HG03354 (cell line): ENCODE results near the gene GPM6B.

ENCODE experiments used
- ATAC-seq: cut with Tn5 transposase; IDR thresholded peaks from one replicate; pipeline ENCODE4 v1.9.1; 2021; ENCODE audit warnings: mild to moderate bottlenecking; ENCODE audit not compliant: unreplicated experiment, poor library complexity, severe bottlenecking

Gene GPM6B

DNA sequence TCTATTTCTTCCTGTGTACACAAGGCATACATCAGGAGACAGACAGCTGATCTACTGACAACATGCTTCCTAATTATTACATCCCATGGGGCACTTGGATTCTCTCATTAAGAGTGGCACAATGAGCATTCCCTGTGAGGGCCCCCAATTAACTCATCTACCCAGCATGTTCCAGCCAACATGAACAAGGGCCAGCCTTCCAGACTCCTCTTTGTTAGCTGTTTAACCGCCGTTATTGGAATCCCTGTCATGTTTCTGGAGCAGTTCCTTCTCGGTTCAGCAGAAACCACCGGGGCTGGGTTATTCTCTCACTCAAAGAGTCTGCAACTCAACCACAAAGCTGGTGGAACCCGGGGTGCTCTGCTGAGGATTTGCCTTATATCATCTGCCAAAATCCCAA, 9.9 kb upstream of the GPM6B start:
- no peak for ATAC-seq

GRCh38 chrX:13825178-13825762, 8.4 kb upstream of the GPM6B start:
- no peak for ATAC-seq

GRCh38 chrX:13824746-13825145, 7.9 kb upstream of the GPM6B start:
- ATAC-seq = no peak

DNA sequence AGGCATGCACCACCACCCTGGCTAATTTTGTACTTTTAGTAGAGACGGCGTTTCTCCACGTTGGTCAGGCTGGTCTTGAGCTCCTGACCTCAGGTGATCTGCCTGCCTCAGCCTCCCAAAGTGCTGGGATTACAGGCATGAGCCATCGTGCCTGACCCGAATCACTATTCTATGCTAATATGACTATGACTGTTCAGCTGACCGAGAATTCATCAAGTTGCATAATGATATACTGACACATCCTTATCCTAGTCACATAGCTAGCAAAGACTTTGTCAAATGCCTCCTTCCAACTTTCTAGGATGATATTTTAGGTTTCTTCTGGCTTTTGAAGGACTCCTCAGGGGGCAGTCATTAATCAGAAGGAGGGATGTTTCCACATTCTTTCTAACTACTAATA, 4.8 kb upstream of the GPM6B start:
- no peak for ATAC-seq

DNA sequence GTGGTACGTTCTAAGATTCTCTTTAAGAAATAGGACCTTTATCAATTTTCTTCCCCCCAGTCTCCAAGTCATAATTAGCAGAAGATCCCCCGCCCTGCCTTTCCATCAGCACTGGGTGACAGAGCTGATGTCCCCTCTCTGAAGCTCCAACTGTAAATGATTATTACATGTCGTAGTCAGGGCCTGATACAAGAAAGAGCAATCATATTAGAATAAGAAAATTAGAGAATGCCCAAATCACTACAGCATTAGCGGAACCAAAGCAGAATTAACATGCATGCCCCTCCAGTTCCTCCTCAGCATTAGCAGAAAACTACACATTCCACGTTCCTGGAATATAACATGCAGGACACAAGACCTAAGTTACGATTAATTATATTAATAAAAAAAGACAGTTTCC, 717 bp downstream of the GPM6B start:
- ATAC-seq = no peak

GRCh38 chrX:13815664-13816063, 1.2 kb downstream of the GPM6B start:
- ATAC-seq = no peak

DNA sequence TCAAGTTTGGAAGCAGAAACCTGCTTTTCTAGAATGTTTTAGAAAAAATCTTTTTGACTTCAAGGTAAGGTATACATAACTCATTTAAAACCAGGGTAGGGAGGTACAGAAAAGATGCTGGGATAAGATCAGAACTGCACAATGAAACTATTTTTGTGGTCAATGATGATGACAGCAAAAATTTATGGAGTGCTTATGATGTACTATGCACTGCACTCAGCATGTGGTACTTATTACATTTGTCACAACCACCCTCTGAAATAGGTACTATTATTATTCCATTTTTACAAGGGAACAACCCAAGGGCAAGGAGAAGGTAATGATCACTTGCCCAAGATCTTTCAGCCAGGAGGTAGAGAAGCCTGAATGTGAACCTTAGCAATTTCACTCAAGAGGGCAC, 8.0 kb downstream of the GPM6B start:
- no peak for ATAC-seq

DNA sequence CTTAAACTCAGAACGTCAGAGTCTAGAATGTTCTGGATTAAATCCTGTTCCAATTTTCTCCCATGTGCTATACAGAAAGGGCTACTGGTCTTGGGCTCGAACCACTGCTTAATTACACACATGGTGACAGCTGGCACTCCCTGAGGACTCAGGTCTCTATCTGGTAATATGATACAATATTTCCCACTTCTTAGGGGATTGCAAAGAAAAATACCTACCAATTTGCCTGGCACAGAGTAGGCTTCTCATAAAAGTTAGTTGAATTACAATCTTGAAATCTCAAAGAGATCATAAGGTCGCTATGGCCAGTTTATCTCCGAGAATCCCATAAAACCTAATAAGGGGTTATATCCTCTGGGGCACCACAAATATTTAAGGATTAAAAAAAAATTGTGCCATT, 8.6 kb downstream of the GPM6B start:
- no peak for ATAC-seq

GRCh38 chrX:13805241-13805640, 11.7 kb downstream of the GPM6B start:
- no peak for ATAC-seq

GRCh38 chrX:13803116-13803515, 13.8 kb downstream of the GPM6B start:
- ATAC-seq = no peak

- ATAC-seq = no peak
These were observed 18.7 kb downstream of the GPM6B start for GRCh38 chrX:13798184-13798583.

- no peak for ATAC-seq
These were observed 19.4 kb downstream of the GPM6B start for GRCh38 chrX:13797512-13797911.

DNA sequence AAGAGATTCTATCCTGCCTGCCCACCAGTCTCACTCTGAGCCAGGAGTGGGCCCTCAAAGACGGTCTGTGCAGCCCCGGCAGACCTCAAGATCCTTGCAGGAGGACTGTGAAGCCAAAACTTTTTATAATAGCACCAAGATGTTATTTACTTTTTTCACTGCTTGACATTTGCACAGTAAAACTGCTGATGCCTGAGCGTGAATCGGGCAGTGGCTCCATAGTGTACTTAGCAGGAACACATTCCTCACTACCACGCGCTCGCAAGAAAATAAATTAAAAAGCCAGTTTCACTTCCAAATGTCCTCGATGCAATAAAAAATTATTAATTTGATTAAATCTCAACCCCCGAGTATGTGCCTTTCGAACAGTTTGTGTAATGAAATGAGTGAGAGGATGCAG, 22.5 kb downstream of the GPM6B start:
- no peak for ATAC-seq

GRCh38 chrX:13793897-13794296, 23.0 kb downstream of the GPM6B start:
- no peak for ATAC-seq

GRCh38 chrX:13791559-13791958, 25.3 kb downstream of the GPM6B start:
- ATAC-seq = no peak

GRCh38 chrX:13791145-13791544, 25.7 kb downstream of the GPM6B start:
- no peak for ATAC-seq

DNA sequence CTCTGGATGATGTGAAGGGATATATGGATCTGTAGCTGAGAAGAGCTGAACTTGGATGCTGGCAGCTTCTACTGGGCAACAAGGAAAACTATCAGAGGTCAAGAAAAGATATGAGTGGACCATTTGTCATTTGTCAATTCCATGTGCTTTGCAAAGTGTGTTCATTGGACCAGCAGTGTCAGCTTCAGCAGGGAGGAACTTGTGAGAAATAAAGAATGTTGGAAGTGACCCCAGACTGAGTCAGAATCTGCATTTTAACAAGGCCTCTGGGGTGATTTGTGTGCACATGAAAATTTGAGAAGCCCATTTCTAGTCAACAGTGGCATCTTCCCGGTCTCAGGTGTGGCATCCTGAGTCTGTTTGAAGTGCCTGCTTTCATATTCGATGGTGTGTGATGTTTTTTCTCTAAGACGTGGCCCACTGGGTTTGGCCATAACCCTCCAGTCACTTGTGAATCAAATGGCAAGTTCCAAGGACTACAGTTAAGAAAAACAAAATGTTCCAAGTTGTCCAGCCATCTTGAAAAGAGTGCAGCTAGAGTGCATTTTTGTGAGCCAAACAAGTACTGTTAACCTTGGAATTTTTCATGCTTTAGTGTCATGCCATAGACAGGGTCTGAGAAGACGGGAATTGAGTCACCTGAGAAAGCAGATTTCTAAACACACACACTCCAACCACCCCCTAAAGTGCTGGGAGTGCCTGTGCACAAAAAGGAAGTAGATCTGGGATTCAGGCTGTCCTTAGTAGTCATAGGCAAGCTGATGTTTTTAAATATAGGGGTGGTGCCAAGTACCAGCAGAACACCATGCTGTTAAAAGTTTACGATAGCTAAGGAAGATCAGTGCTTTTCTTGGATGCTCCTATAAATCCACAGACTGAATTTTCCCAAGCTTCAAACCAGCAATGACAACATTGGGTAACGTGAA, 26.4 kb downstream of the GPM6B start:
- ATAC-seq = no peak

- no peak for ATAC-seq
These were observed 30.8 kb downstream of the GPM6B start for GRCh38 chrX:13786048-13786447.

GRCh38 chrX:13780868-13781427, 35.9 kb downstream of the GPM6B start:
- ATAC-seq = no peak

- no peak for ATAC-seq
These were observed 38.0 kb downstream of the GPM6B start for GRCh38 chrX:13778916-13779315.

DNA sequence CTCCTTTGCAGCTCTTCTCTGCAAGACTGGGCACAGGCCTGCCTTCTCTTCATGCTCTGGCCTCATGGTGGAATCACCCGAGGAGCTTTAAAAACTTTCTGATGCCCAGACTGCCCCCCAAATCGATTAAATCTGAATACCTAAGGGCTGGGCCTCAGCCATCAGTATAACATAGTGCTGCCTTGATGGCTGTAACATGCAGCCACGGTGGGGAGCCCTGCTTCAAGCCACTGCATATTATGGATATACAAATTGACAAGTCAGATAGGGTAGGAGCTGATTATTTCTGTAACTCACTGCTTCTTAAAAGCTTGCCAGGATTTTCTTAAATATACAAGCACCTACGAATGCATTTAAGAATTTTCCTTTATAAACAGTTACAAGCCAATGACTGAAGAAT, 40.5 kb downstream of the GPM6B start:
- no peak for ATAC-seq
